H1 (cell line): ENCODE data around the gene CEP250. TPM values are rescaled to one million over a fixed set of nuclear protein-coding genes. Genes with fewer than 3 reads are reported as not detected.

Experiments used
- RAD21 ChIP-seq, 2 experiments: IDR thresholded peaks in 1 of 2; conservative IDR thresholded peaks in 1 of 2; 2 replicates each; pipeline ENCODE4 v1.6.1; 2011; ENCODE audit warnings: low read depth in 2 of 2, low read length in 2 of 2, improper control_type of control experiment in 1 of 2, inconsistent platforms in 1 of 2, mild to moderate bottlenecking in 1 of 2, moderate library complexity in 1 of 2
- TBP ChIP-seq: IDR thresholded peaks from 2 replicates; pipeline ENCODE4 v1.6.1; 2011; ENCODE audit warnings: low read depth, low read length, improper control_type of control experiment
- USF2 ChIP-seq: IDR thresholded peaks from 2 replicates; pipeline ENCODE4 v1.6.1; 2011; ENCODE audit warnings: low read length, improper control_type of control experiment
- polyA plus RNA-seq, 7 experiments: library from polyadenylated mRNA; depleted of rRNA in 3 of 7; stranded (reverse) in 5 of 7; unstranded in 2 of 7; fragments of >200 nt in 5 of 7; fragments of 200-250 nt in 2 of 7; gene quantifications; 1 replicate in 5 of 7; 2 replicates in 1 of 7; 4 replicates in 1 of 7; pipeline versions ENCODE4 v1.2.1 to v1.2.3, GENCODE V29; 2011 to 2013; ENCODE audit warnings: missing spikeins in 2 of 7, mixed read lengths in 2 of 7
- total RNA-seq: library from RNA; stranded (reverse); fragmentation: NEBNext Ultra II Directional; extraction: Animal tissue kit (Norgen Biotek cat#: 25700); gene quantifications from 2 replicates; pipeline ENCODE4 v1.2.1, GENCODE V29; 2021

CEP250 gene
- total and polyA plus RNA-seq, 2 of the 8 experiments (the other 6 are each of a cell fraction or from before 2014, with no cell fraction given) = 2.6 to 33.7 TPM

DNA sequence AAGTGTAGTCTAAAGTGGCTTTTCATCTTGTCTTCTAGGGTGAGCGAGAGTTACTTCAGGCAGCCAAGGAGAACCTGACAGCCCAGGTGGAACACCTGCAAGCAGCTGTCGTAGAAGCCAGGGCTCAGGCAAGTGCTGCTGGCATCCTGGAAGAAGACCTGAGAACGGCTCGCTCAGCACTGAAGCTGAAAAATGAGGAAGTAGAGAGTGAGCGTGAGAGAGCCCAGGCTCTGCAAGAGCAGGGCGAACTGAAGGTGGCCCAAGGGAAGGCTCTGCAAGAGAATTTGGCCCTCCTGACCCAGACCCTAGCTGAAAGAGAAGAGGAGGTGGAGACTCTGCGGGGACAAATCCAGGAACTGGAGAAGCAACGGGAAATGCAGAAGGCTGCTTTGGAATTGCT, 47.0 kb downstream of the CEP250 start (continued):
- TF ChIP-seq USF2 = no peak
- TF ChIP-seq TBP = no peak
- no peak for TF ChIP-seq RAD21 (IDR thresholded peaks at IDR 0.05 in 1 of 2, conservative IDR thresholded peaks at IDR 0.05 in 1 of 2; ENCODE audit: low read depth in 2 of 2, low read length in 2 of 2)
